Urinary bladder (tissue), 4 donors: Measurements from ENCODE around the gene CR1L. TPM values are rescaled to one million over a fixed set of nuclear protein-coding genes. Genes with fewer than 3 reads are reported as not detected.
"Not testable (repeated sequence)": the region's sequence is repeated elsewhere in the genome, so short reads cannot be mapped to it uniquely, and the experiment has no call there.

Experiments
- DNase-seq: peaks from one replicate; pipeline ENCODE4 v3.0.0-alpha.2; 2015; ENCODE audit errors: extremely low spot score
- H3K27ac ChIP-seq: one replicate; pipeline ENCODE4 v1.5.1; 2013; ENCODE audit warnings: low read depth, mild to moderate bottlenecking, moderate library complexity
- H3K36me3 ChIP-seq: one replicate; pipeline ENCODE4 v1.6.1; 2013; ENCODE audit warnings: mild to moderate bottlenecking, moderate library complexity; ENCODE audit not compliant: insufficient read depth
- H3K4me1 ChIP-seq: one replicate; pipeline ENCODE4 v1.6.1; 2013; ENCODE audit warnings: mild to moderate bottlenecking, moderate library complexity; ENCODE audit not compliant: insufficient read depth
- H3K4me3 ChIP-seq: one replicate; pipeline ENCODE4 v1.5.1; 2013; ENCODE audit warnings: low read depth, low read length
- WGBS: extraction: QIAGEN DNeasy Blood & Tissue Kit; methylation state at CpG from one replicate; pipeline ENCODE4 v1.1.7; 2013; 5-methylcytosine and 5-hydroxymethylcytosine counted together
- polyA plus RNA-seq: library from polyadenylated mRNA; stranded (reverse); fragments of 200-250 nt; gene quantifications from one replicate; pipeline ENCODE4 v1.2.3, GENCODE V29; 2013
- total RNA-seq: library from RNA; depleted of rRNA; stranded (reverse); fragments of >200 nt; gene quantifications from one replicate; pipeline ENCODE4 v1.2.3, GENCODE V29; 2014
- donor health status: healthy with polysubstance abuse.
- donor health status: healthy.

The CR1L gene
- total RNA-seq: 1.7 TPM
- not detected for polyA plus RNA-seq

- no peaks in the 10 kb centered on the region for H3K36me3 ChIP-seq
- H3K4me1 ChIP-seq: no peaks in the 10 kb centered on the region
- 4% methylated on average over 65 of the region's 65 CpGs for WGBS
- peak; percentile 18 for DNase-seq
- H3K27ac ChIP-seq: no peak within 1 kb of the TSS
- peak within 1 kb of the TSS; percentile 55 for H3K4me3 ChIP-seq
Measured at GRCh38 chr1:207644852-207645634, at the start of gene CR1L. Gene CR1L (plus strand): TSS chr1:207645133. CDS start chr1:207645234, 101 bp downstream.

- Histone ChIP-seq H3K4me3 (no peak overlapping the region), H3K4me1 (peaks cover 2% of the 10 kb centered on the region), H3K27ac (no peak overlapping the region), H3K36me3 (no peaks in the 10 kb centered on the region)
- DNase-seq: no peak
- 54% methylated on average over 6 of the region's 6 CpGs for WGBS
Measured at GRCh38 chr1:207603777-207604176, 41.2 kb upstream of the CR1L start.

DNA sequence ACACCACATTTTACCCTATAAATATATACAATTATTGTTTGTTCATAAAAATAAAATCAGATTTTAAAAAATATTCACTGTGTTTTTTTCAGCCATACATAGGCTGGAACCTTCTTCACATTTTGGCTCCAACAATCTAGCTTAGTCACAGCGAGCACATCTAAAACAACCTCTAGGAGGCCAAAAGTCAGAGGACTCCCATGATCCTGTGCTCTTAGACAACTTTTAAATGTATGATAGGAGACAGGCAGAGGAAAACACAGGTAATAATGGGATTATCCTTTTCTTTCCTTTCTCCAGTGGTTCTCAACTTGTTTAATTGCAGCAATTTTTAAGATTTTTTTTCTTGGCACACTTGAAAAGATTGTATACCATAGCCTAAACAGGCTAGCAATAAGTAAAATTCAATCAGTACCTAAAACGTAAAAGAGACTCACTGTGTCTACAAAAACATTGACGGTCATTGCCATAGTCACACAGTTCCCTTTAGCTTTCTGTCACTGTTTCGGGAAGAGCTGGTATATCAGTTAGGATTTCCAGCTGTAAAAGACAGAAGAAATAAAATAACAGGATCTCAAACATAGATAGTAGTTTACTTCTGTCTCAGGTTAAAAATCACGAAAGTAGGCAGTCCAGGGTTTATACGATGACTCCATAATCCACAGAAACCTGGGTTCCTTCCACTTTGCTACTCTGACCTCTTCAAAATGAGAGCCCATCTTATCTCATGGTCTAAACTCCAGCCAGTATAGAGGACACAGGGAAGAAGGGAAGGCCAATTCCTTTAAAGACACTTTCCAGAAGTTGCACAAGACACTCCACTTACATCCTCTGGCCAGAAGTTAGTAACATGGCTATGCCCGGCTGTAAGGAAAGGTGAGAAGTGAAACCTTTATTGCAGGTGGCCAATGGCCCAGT lies 39.2 kb upstream of the CR1L start:
- Histone ChIP-seq H3K36me3 (no peaks in the 10 kb centered on the region), H3K27ac (no peak overlapping the region), H3K4me3 (no peak overlapping the region), H3K4me1 (peaks cover 2% of the 10 kb centered on the region)
- DNase-seq: no peak
- 84% methylated on average over 7 of the region's 7 CpGs for WGBS

GRCh38 chr1:207606362-207606755 lies 38.6 kb upstream of the CR1L start:
- 67% methylated on average over 2 of the region's 2 CpGs for WGBS
- Histone ChIP-seq H3K4me3 (no peak overlapping the region), H3K36me3 (no peaks in the 10 kb centered on the region), H3K27ac (no peak overlapping the region), H3K4me1 (peaks cover 2% of the 10 kb centered on the region)
- DNase-seq: no peak

DNA sequence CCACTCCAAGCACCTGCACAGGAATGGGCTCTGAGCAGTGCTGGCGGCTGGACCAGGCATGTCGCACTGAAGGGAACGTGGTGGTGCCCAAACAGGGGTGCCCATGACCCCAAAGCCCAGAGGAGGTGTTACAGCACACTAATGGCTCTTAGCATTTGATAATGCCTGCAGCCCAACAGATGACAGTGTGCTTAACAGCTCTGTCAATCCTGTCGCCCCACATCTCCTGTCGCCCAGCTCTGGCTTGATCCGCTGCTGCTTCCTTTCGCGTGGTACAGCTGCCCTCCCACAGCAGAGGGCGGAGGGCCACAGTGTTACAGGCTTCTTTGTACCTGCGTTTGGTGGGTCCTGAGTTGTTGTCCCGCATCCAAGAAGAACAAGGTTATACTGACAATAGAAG lies 32.2 kb upstream of the CR1L start:
- WGBS: 82% methylated on average over 11 of the region's 11 CpGs
- Histone ChIP-seq H3K4me1 (no peaks in the 10 kb centered on the region), H3K36me3 (no peaks in the 10 kb centered on the region), H3K27ac (no peak overlapping the region), H3K4me3 (no peak overlapping the region)
- DNase-seq: no peak

DNA sequence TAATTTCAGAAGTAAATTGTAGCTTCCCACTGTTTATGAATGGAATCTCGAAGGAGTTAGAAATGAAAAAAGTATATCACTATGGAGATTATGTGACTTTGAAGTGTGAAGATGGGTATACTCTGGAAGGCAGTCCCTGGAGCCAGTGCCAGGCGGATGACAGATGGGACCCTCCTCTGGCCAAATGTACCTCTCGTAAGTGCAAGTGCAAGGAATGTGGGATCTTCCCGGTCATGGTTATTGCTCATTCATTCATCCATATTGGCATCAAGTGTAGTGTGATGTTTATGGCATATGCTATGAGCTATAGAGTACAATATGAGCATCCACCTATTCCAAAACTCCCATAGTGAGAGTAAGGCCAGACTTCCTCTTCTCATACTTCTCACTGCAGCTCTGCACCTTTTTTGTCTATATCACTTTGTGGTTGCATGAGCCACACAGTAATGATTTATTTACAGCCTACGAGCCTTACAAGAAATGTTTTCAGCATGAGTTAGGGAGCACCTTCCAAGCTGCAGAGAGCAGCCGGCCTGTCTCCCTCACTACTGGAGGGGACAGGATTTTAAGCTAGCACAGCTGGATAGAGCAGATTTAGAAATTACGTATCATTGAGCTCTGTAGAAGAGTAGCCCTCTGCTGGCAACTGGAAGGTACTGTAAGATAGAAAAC lies 24.9 kb upstream of the CR1L start:
- DNase-seq: peak; percentile 29
- H3K4me3 ChIP-seq: no peak overlapping the region
- H3K4me1 ChIP-seq: no peaks in the 10 kb centered on the region
- H3K36me3 ChIP-seq: no peaks in the 10 kb centered on the region
- WGBS: 43% methylated on average over 7 of the region's 7 CpGs
- no peak overlapping the region for H3K27ac ChIP-seq

GRCh38 chr1:207620543-207620893 lies 24.4 kb upstream of the CR1L start:
- Histone ChIP-seq H3K4me3 (no peak overlapping the region), H3K4me1 (no peaks in the 10 kb centered on the region), H3K27ac (no peak overlapping the region), H3K36me3 (no peaks in the 10 kb centered on the region)
- WGBS: 93% methylated on average over 2 of the region's 2 CpGs
- DNase-seq: no peak

DNA sequence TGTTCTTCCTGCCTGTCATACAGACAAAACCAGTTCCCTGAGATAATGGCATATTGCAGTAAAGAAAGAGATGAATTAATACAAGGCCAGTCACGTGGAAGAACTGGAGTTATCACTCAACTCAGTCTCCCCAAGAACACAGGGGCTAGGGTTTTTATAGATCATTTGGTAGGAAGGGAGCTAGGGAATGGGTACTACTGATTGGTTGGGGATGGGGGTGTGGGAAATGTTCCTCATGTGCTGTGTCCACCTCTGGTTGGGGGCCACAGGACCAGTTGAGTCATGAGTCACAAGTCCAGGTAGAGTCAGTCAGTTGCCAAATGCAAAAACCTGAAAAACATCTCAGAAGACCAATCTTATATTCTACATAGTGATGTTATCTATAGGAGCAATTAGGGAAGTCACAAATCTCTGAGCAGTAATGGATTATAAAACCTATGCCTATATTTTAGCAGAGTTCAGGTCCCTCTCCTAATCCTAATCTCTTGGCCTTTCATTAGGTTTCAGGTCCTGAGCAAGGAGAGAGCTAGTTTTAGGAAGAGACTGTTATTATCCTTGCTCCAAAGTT lies 19.3 kb upstream of the CR1L start:
- DNase-seq, H3K27ac ChIP-seq, H3K4me1 ChIP-seq, H3K4me3 ChIP-seq, H3K36me3 ChIP-seq: not testable (repeated sequence)
- WGBS: 87% methylated on average over 1 of the region's 1 CpG

DNA sequence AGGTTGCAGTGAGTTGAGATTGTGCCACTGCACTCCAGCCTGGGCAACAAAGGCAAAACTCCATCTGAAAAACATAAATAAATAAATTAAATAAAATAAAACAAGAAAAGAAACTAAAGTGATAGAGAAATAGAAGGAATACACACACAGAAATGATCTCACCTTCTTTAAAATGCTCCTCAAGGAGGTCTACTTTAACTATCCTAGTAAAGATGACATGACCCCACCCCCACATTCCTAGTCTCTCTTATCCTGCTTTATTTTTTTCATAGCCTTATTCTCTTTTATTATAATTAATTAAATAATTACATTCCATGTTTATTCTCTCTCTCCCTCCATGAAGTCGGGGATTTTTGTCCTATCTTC lies 18.0 kb upstream of the CR1L start:
- no peak for DNase-seq
- no peak overlapping the region for H3K27ac ChIP-seq
- H3K36me3 ChIP-seq: no peaks in the 10 kb centered on the region
- H3K4me1 ChIP-seq: no peaks in the 10 kb centered on the region
- 94% methylated on average over 1 of the region's 1 CpG for WGBS
- H3K4me3 ChIP-seq: no peak overlapping the region

GRCh38 chr1:207627496-207627895 lies 17.4 kb upstream of the CR1L start:
- Histone ChIP-seq H3K36me3 (no peaks in the 10 kb centered on the region), H3K4me1 (no peaks in the 10 kb centered on the region), H3K27ac (no peak overlapping the region), H3K4me3 (no peak overlapping the region)
- 95% methylated on average over 2 of the region's 2 CpGs for WGBS
- DNase-seq: no peak

DNA sequence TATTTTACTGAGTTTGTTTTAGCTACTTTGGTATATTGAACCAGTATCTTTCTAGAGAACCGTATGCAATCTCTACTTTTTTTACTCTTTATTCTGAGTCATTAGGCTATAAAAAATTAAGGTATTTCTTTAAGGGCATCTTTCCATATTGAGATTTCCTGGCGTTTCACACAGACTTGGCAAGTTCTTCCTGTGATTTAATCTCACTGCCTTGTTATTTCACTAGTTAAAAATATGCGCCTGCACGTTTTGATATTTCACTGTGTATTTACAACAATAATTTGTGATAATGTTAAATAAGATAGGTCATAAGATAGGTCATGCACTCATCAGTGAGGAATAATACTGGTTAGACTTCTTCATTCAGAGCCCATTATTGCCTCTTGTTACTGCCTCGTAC lies 16.2 kb upstream of the CR1L start:
- Histone ChIP-seq H3K4me1 (no peaks in the 10 kb centered on the region), H3K4me3 (no peak overlapping the region), H3K27ac (no peak overlapping the region), H3K36me3 (no peaks in the 10 kb centered on the region)
- no peak for DNase-seq
- 27% methylated on average over 5 of the region's 5 CpGs for WGBS

DNA sequence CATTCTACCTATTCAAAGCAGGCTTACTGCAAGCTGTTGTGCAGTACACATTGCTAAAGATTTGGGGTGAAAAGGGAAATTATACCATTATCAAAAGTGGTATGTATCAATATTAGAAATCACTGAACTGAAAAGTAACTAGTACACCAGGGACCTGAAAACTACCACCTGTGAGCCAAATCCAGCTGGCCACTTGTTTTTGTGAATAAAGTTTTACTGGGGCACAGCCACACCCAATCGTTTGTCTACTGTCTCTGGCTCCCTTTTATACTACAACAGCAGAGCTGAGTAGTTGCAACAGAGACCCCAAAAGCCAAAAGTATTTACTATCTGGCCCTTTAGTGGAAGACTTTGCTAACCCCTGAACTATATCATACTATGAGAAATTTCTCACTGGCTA lies 13.8 kb upstream of the CR1L start:
- no peaks in the 10 kb centered on the region for H3K36me3 ChIP-seq
- WGBS: 59% methylated on average over 1 of the region's 1 CpG
- DNase-seq: no peak
- H3K4me1 ChIP-seq: no peaks in the 10 kb centered on the region
- no peak overlapping the region for H3K4me3 ChIP-seq
- H3K27ac ChIP-seq: no peak overlapping the region

DNA sequence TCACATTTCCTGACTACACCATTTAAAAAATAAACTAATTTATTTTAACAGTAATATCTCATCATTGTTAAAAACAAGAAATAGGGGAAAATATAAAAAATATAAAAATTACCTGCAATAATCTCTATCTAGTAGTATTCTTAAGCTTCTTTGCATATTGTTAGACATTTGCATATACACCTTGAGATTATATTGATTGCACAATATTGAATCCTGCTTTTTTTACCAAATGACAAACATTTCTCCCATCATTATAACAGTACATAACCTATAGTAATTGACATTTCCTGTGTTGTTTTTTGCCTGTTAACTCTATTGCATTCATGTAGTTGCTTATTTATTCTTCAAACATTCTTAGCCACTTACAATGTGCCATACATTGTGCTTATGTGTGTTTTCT lies 11.7 kb upstream of the CR1L start:
- Histone ChIP-seq H3K4me1 (no peaks in the 10 kb centered on the region), H3K27ac (no peak overlapping the region), H3K36me3 (no peaks in the 10 kb centered on the region), H3K4me3 (no peak overlapping the region)
- no peak for DNase-seq
